Heart left ventricle (tissue), 16 donors: ENCODE data around the gene UBP1. TPM values are rescaled to one million over a fixed set of nuclear protein-coding genes. Genes with fewer than 3 reads are reported as not detected.
"Not testable (repeated sequence)": the region's sequence is repeated elsewhere in the genome, so short reads cannot be mapped to it uniquely, and the experiment has no call there.

Experiments used
- ATAC-seq, 4 donors: fragments of 200-7000 bp; cut with Tn5 transposase; one replicate each; pipeline ENCODE4 v1.9.1; 2020 to 2022; ENCODE audit warnings: moderate library complexity in 4 of 4, mild to moderate bottlenecking in 3 of 4, moderate number of reproducible peaks in 1 of 4
- DNase-seq, 5 donors: peaks; one replicate each; pipeline ENCODE4 v3.0.0-alpha.2; 2020
- H3K27ac ChIP-seq, 12 donors: fragments of 200-600 bp; sonication (generic) in 4 of 12; one replicate each; pipeline versions ENCODE4 v1.5.0 to v1.8.0; 2016 to 2022; ENCODE audit warnings: mild to moderate bottlenecking in 2 of 12
- H3K27me3 ChIP-seq, 9 donors: fragments of 200-600 bp; sonication (generic) in 2 of 9; one replicate each; pipeline versions ENCODE4 v1.5.1 to v1.8.0; 2016 to 2022; ENCODE audit warnings: mild to moderate bottlenecking in 3 of 9
- H3K36me3 ChIP-seq, 9 donors: fragments of 200-600 bp; sonication (generic) in 2 of 9; one replicate each; pipeline versions ENCODE4 v1.5.0 to v1.8.0; 2018 to 2022; ENCODE audit warnings: mild to moderate bottlenecking in 2 of 9
- H3K4me1 ChIP-seq, 12 donors: fragments of 200-600 bp; sonication (generic) in 4 of 12; one replicate each; pipeline versions ENCODE4 v1.5.0 to v1.8.0; 2016 to 2022; ENCODE audit warnings: mild to moderate bottlenecking in 3 of 12
- H3K4me3 ChIP-seq, 12 donors: fragments of 200-600 bp; sonication (generic) in 4 of 12; one replicate each; pipeline versions ENCODE4 v1.5.0 to v1.8.0; 2017 to 2022; ENCODE audit warnings: mild to moderate bottlenecking in 9 of 12, moderate library complexity in 4 of 12
- H3K9me3 ChIP-seq, 12 donors: fragments of 200-600 bp; sonication (generic) in 4 of 12; one replicate each; pipeline versions ENCODE4 v1.5.0 to v1.8.0; 2016 to 2022; ENCODE audit warnings: mild to moderate bottlenecking in 1 of 12
- CTCF ChIP-seq, 12 donors: fragments of 200-600 bp; sonication (generic) in 4 of 12; IDR thresholded peaks; one replicate each; pipeline versions ENCODE4 v1.5.0 to v1.8.0; 2018 to 2022; ENCODE audit warnings: antibody characterized with exemption in 12 of 12, mild to moderate bottlenecking in 5 of 12
- POLR2A ChIP-seq, 2 donors: fragments of 450-650 bp; IDR thresholded peaks; one replicate each; pipeline ENCODE4 v1.6.1; 2017; ENCODE audit warnings: antibody characterized with exemption in 2 of 2, mild to moderate bottlenecking in 2 of 2, moderate library complexity in 2 of 2
- WGBS, 4 donors: extraction: QIAGEN DNeasy Blood & Tissue Kit in 2 of 4; methylation state at CpG; one replicate each; pipeline versions ENCODE4 v1.1.5 to v1.1.7; 2013 to 2018; 5-methylcytosine and 5-hydroxymethylcytosine counted together
- intact Hi-C, 10 donors: fragments of 100-400 bp; cut with DNase I; formaldehyde crosslinking; loops; one replicate each; pipeline versions ENCODE4 v1.11.1 to v1.14.2; 2022
- polyA plus RNA-seq, 2 donors: library from polyadenylated mRNA; stranded (reverse); fragments of 200-250 nt; gene quantifications; one replicate each; pipeline ENCODE4 v1.2.3, GENCODE V29; 2013
- total RNA-seq, 9 donors: library from RNA; depleted of rRNA in 2 of 9; stranded (reverse); fragments of >200 nt in 2 of 9; fragmentation: NEBNext Ultra II Directional in 3 of 9; extraction: Animal tissue kit (Norgen Biotek cat#: 25700) in 3 of 9; gene quantifications; one replicate each; pipeline versions ENCODE4 v1.1.0 to v1.2.4, GENCODE V29; 2016 to 2023
- donor health status: ischemic (EF 13 %, LVEDD 7.1; RV severe dilation, severe dysfunction).
- donor health status: healthy with polysubstance abuse.
- donor health status: DM: no; HTN: yes; CAD: no.
- donor health status: DM: no; HTN: no; CAD: no.
- donor health status: ischemic (EF 25% LVEDD 6.9; RV normal size, moderate dysfunction).
- donor health status: ischemic (EF 25% LVEDD 5.7; RV mildly dilated, moderate dysfunction).
- donor health status: healthy.
- donor health status: DM: yes; HTN: yes; CAD: no.
- donor health status: ischemic (EF 35%, LVEDD 5.7; RV mildly dilated, moderate dysfunction).
- donor health status: nonischemic (EF 11% LVEDD 7.7; RV severe dilation, severe dysfunction).
- donor health status: DM: yes; HTN: yes; CAD: no.
- donor health status: PGD.
- donor health status: ischemic (EF 29% LVEDD 5.4; RV normal size, mild dysfunction).
- donor health status: nonischemic (EF 23%, LVEDD 6.1; RV moderate dilation, normal function).

The UBP1 gene
- total and polyA plus RNA-seq, 11 donors, result 11.8 to 53.5 (median 42.0) TPM

GRCh38 chr3:33355611-33356010, 84.6 kb downstream of the UBP1 start:
- no peaks in the 10 kb centered on the region for H3K36me3 ChIP-seq
- ATAC-seq (peak; percentile 69 to 92 (median 84)), DNase-seq (no peak)
- no peaks in the 10 kb centered on the region for H3K27me3 ChIP-seq
- peak overlapping the region in 1 of 12 donors; percentile 18 for H3K27ac ChIP-seq
- 24 to 39% (median 33%) methylated on average over 5 of the region's 5 CpGs for WGBS, 4 donors
- no peaks in the 10 kb centered on the region for H3K9me3 ChIP-seq
- TF ChIP-seq POLR2A (IDR thresholded peaks at IDR 0.05) (no peak), CTCF (IDR thresholded peaks at IDR 0.05) (no peak)
- intact Hi-C loops, result no loop called here
- H3K4me1 ChIP-seq, result peaks cover 0 to 13% (median 3%) of the 10 kb centered on the region in 12 donors
- H3K4me3 ChIP-seq, result no peak overlapping the region

GRCh38 chr3:33339758-33340157, 100.4 kb downstream of the UBP1 start:
- TF ChIP-seq CTCF (IDR thresholded peaks at IDR 0.05), result no peak
- Histone ChIP-seq H3K9me3 (peaks cover 0 to 10% (median under 1%) of the 10 kb centered on the region in 12 donors), H3K36me3 (no peaks in the 10 kb centered on the region), H3K27me3 (no peaks in the 10 kb centered on the region), H3K4me3 (no peak overlapping the region), H3K4me1 (no peaks in the 10 kb centered on the region), H3K27ac (no peak overlapping the region)
- DNase-seq, result no peak
- intact Hi-C loops, result no loop called here
- no peak for ATAC-seq

- H3K27ac ChIP-seq, intact Hi-C loops, H3K4me3 ChIP-seq, DNase-seq, H3K36me3 ChIP-seq, ATAC-seq, H3K4me1 ChIP-seq, H3K27me3 ChIP-seq: not testable (repeated sequence)
- peaks cover 0 to 17% (median 4%) of the 10 kb centered on the region in 12 donors for H3K9me3 ChIP-seq
Measured at GRCh38 chr3:33338936-33339465, 101.2 kb downstream of the UBP1 start.

Other genes starting within 250 kb of the UBP1 start
- 10 to 100 TPM in 1 of 9 donors, 1 to 10 TPM in 5, under 1 TPM in 3; 0.49 to 20.3 (median 1.6) TPM for gene SUSD5, start 221.6 kb downstream of the UBP1 start, total RNA-seq
- gene SUSD5, start 221.6 kb downstream of the UBP1 start, polyA plus RNA-seq, result under 1 TPM; 0.57 to 0.80 TPM
- 1 to 10 TPM; 1.2 to 5.8 (median 2.0) TPM for gene FBXL2, start 163.0 kb downstream of the UBP1 start, total RNA-seq
- 1 to 10 TPM in 1 of 2 donors, under 1 TPM in 1; 0.91 to 1.4 TPM for gene FBXL2, start 163.0 kb downstream of the UBP1 start, polyA plus RNA-seq